Endothelial cell of umbilical vein (primary cell): ENCODE data around the gene MEF2D.

Source experiments
- CTCF ChIP-seq, 2 donors: IDR thresholded peaks; 1 replicate in 1 of 2; 2 replicates in 1 of 2; pipeline ENCODE4 v1.5.1; 2011; ENCODE audit warnings: low read length in 2 of 2, mild to moderate bottlenecking in 2 of 2, moderate library complexity in 2 of 2, control low read depth in 1 of 2, inconsistent platforms in 1 of 2, low read depth in 1 of 2; ENCODE audit not compliant: insufficient read depth in 1 of 2; ENCODE audit errors: extremely low read depth in 1 of 2
- EZH2 ChIP-seq: IDR thresholded peaks from 2 replicates; pipeline ENCODE4 v1.6.1; 2012; ENCODE audit warnings: borderline replicate concordance, low read depth, mild to moderate bottlenecking, moderate library complexity, low read length, inconsistent platforms; ENCODE audit not compliant: severe bottlenecking
- MAX ChIP-seq: IDR thresholded peaks from 2 replicates; pipeline ENCODE4 v1.6.1; 2011; ENCODE audit not compliant: insufficient read depth, insufficient read length

DNA sequence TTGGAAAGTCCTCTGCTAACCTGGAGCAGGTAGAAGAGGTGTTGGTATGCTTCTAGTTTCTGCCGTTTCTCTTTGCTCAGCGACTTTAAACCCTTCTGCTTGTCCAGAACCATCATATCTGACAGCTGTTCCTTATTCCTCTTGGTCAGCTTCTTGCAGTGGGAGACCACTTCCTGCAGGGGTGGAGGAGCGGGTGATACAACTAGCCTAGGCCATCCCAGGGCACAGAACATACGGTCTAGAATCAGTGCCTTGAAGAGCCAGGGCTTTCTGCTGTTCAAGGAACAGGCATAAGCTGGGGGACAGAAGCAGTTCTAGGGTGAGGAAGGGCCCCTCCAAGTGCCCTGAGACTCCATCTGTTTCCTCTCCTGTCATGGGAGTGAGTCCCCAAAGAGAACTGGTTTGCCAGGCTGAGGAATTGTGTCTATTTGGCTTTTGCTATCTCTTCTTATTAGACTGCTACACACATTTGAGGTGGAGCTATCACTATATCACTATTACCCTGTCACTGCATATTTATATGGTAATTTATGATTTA lies 39.3 kb upstream of the MEF2D start:
- TF ChIP-seq CTCF (IDR thresholded peaks at IDR 0.05; ENCODE audit: extremely low read depth in 1 of 2, insufficient read depth in 1 of 2, low read depth in 1 of 2, low read length in 2 of 2) (no peak), EZH2 (no peak), MAX (no peak)
